Measurements from ENCODE around the gene RSRC1. TPM values are rescaled to one million over a fixed set of nuclear protein-coding genes. Genes with fewer than 3 reads are reported as not detected.

Gene RSRC1
- total and polyA plus RNA-seq, 2 of the 8 experiments (the other 6 are each of a cell fraction or from before 2014, with no cell fraction given): 2.0 to 27.9 TPM

DNA sequence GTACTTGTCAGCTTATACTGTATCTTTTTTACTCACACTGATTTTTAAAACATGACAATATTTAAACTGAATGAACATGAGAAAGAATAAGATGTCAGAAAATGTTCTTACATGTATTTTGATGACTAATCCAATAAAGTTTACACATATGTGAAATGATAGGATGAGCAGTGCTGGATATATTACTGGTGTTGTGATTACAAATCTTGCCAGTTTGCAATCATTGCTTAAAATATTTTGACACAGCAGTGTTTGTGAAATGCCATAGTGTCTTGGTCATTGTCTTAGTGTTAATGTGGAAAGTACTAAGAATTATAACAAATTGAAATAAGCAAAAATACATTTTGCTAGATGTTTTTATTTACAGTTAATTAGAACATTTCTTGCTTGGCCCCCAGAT, 342.4 kb downstream of the RSRC1 start:
- Histone ChIP-seq H3K36me3 (ENCODE audit: control insufficient read depth in 2 of 4, insufficient read depth in 4 of 4, low read length in 3 of 4) (no peaks in the 10 kb centered on the region), H3K4me3 (ENCODE audit: extremely low read depth in 1 of 4, insufficient read depth in 2 of 4, low read depth in 3 of 4, low read length in 4 of 4) (no peak overlapping the region), H2AK5ac (ENCODE audit: low read depth, low read length) (no peak overlapping the region), H2BK12ac (ENCODE audit: low read depth, low read length) (no peak overlapping the region), H3K27me3 (replicated peaks in 1 of 4; ENCODE audit: control insufficient read depth in 3 of 4, extremely low read depth in 1 of 4, insufficient read depth in 3 of 4, low read length in 3 of 4) (no peaks in the 10 kb centered on the region), H2BK120ac (replicated peaks; ENCODE audit: low read depth, low read length) (no peak overlapping the region), H4K20me1 (replicated peaks in 1 of 2; ENCODE audit: control insufficient read depth in 1 of 2, insufficient read depth in 2 of 2, low read length in 2 of 2) (no peaks in the 10 kb centered on the region), H2BK20ac (ENCODE audit: low read length) (no peak overlapping the region), H2AFZ (ENCODE audit: low read length) (no peak overlapping the region), H2BK15ac (ENCODE audit: low read length) (no peak overlapping the region), H3K79me2 (ENCODE audit: control insufficient read depth in 1 of 2, insufficient read depth in 2 of 2, low read length in 2 of 2) (no peaks in the 10 kb centered on the region), H3K14ac (ENCODE audit: insufficient read length) (no peak overlapping the region), H3K23me2 (ENCODE audit: low read depth, low read length) (no peaks in the 10 kb centered on the region), H4K5ac (ENCODE audit: insufficient read length, low read depth, low read length) (no peak overlapping the region), H3K9ac (replicated peaks in 1 of 4; ENCODE audit: extremely low read depth in 1 of 4, low read depth in 3 of 4, low read length in 3 of 4) (no peak overlapping the region), H3K4me1 (replicated peaks in 1 of 4; ENCODE audit: control insufficient read depth in 3 of 4, insufficient read depth in 4 of 4, low read length in 3 of 4) (no peaks in the 10 kb centered on the region), H2BK5ac (ENCODE audit: low read depth, low read length) (no peak overlapping the region), H4K8ac (ENCODE audit: extremely low read depth, insufficient read depth, low read length) (no peak overlapping the region), H3K18ac (ENCODE audit: extremely low read depth, low read length) (no peak overlapping the region), H4K91ac (replicated peaks; ENCODE audit: insufficient read length, low read length) (no peak overlapping the region), H3K56ac (replicated peaks; ENCODE audit: insufficient read length, low read depth, low read length) (no peak overlapping the region), H3K23ac (ENCODE audit: insufficient read length) (no peak overlapping the region), H3K79me1 (ENCODE audit: low read depth, low read length) (no peaks in the 10 kb centered on the region), H3K9me3 (ENCODE audit: insufficient read depth in 2 of 2, low read depth in 1 of 2, low read length in 1 of 2) (no peaks in the 10 kb centered on the region), H3K4ac (replicated peaks; ENCODE audit: insufficient read length, low read depth, low read length) (no peak overlapping the region), H3K27ac (ENCODE audit: low read depth, low read length) (no peak overlapping the region), H3K4me2 (ENCODE audit: insufficient read depth in 1 of 2, low read depth in 2 of 2, low read length in 2 of 2) (no peak overlapping the region)
- no peak for TF ChIP-seq BCL11A (IDR thresholded peaks at IDR 0.05; ENCODE audit: low read depth in 2 of 2, low read length in 2 of 2)
- no peak for TF ChIP-seq CBX8 (IDR thresholded peaks at IDR 0.05; ENCODE audit: borderline replicate concordance, low read depth, low read length)
- no peak for TF ChIP-seq CHD2 (IDR thresholded peaks at IDR 0.05; ENCODE audit: low read length)
- no peak for TF ChIP-seq GTF2F1 (IDR thresholded peaks at IDR 0.05; ENCODE audit: borderline replicate concordance, low read depth, low read length)
- TF ChIP-seq TAF7 (optimal IDR thresholded peaks at IDR 0.05; ENCODE audit: borderline replicate concordance, low read depth, low read length): no peak
- TF ChIP-seq TBP (IDR thresholded peaks at IDR 0.05; ENCODE audit: low read depth, low read length): no peak
- no peak for TF ChIP-seq POLR2AphosphoS5 (IDR thresholded peaks at IDR 0.05; ENCODE audit: low read depth, low read length)
- TF ChIP-seq NANOG (IDR thresholded peaks at IDR 0.05; ENCODE audit: insufficient read depth, low read depth, low read length, poor library complexity, severe bottlenecking): no peak
- TF ChIP-seq RBBP5 (IDR thresholded peaks at IDR 0.05; ENCODE audit: borderline replicate concordance, low read depth, low read length): no peak
- POLR2A ChIA-PET (ENCODE audit: partially characterized antibody): no interaction called here
- FAIRE-seq (no peak), DNase-seq (ENCODE audit: low read depth in 1 of 2, low spot score in 2 of 2) (no peak)
- CTCF ChIA-PET (ENCODE audit: partially characterized antibody): no interaction called here

All from H1 (cell line).